HG02763 (cell line): Measurements from ENCODE around the gene CLSTN1.
"Not testable (repeated sequence)": the region's sequence is repeated elsewhere in the genome, so short reads cannot be mapped to it uniquely, and the experiment has no call there.

Experiments
- ATAC-seq: cut with Tn5 transposase; IDR thresholded peaks from one replicate; pipeline ENCODE4 v1.9.1; 2021; ENCODE audit warnings: mild to moderate bottlenecking, moderate library complexity; ENCODE audit not compliant: unreplicated experiment

CLSTN1 gene

GRCh38 chr1:9826616-9827015 lies 2.9 kb upstream of the CLSTN1 start:
- ATAC-seq = no peak

GRCh38 chr1:9826087-9826486 lies 2.3 kb upstream of the CLSTN1 start:
- no peak for ATAC-seq

GRCh38 chr1:9825093-9826074 lies 1.6 kb upstream of the CLSTN1 start:
- no peak for ATAC-seq

- no peak for ATAC-seq
These were observed 931 bp upstream of the CLSTN1 start for GRCh38 chr1:9824702-9825089.

GRCh38 chr1:9823693-9823942 lies 147 bp downstream of the CLSTN1 start:
- ATAC-seq = peak; percentile 25

GRCh38 chr1:9822897-9823692 lies 670 bp downstream of the CLSTN1 start:
- peak; percentile 11 for ATAC-seq

GRCh38 chr1:9822490-9822889 lies 1.3 kb downstream of the CLSTN1 start:
- no peak for ATAC-seq

- no peak for ATAC-seq
These were observed 2.1 kb downstream of the CLSTN1 start for GRCh38 chr1:9821710-9822109.

GRCh38 chr1:9820521-9820920 lies 3.2 kb downstream of the CLSTN1 start:
- ATAC-seq = no peak

- ATAC-seq = no peak
These were observed 6.0 kb downstream of the CLSTN1 start for GRCh38 chr1:9817734-9818133.

- ATAC-seq = no peak
These were observed 7.6 kb downstream of the CLSTN1 start for GRCh38 chr1:9816199-9816598.

GRCh38 chr1:9815150-9815549 lies 8.6 kb downstream of the CLSTN1 start:
- no peak for ATAC-seq

- no peak for ATAC-seq
These were observed 9.1 kb downstream of the CLSTN1 start for GRCh38 chr1:9814619-9815018.

GRCh38 chr1:9811239-9811966 lies 12.4 kb downstream of the CLSTN1 start:
- ATAC-seq = no peak

- ATAC-seq = no peak
These were observed 14.7 kb downstream of the CLSTN1 start for GRCh38 chr1:9809100-9809510.

- no peak for ATAC-seq
These were observed 15.3 kb downstream of the CLSTN1 start for GRCh38 chr1:9808459-9808858.

- no peak for ATAC-seq
These were observed 16.2 kb downstream of the CLSTN1 start for GRCh38 chr1:9807541-9807940.

- ATAC-seq = not testable (repeated sequence)
These were observed 17.8 kb downstream of the CLSTN1 start for GRCh38 chr1:9805972-9806371.

- no peak for ATAC-seq
These were observed 18.7 kb downstream of the CLSTN1 start for GRCh38 chr1:9805006-9805508.

GRCh38 chr1:9803003-9803918 lies 20.5 kb downstream of the CLSTN1 start:
- not testable (repeated sequence) for ATAC-seq
